PC-3 (cell line): ENCODE measurements around the gene SCD.

Experiments used
- EZH2 ChIP-seq: fragments of 300-600 bp; sonication (generic); IDR thresholded peaks from one replicate; pipeline ENCODE4 v1.6.1; 2017; ENCODE audit warnings: antibody characterized with exemption, mild to moderate bottlenecking, low read length; ENCODE audit not compliant: unreplicated experiment
- EZH2phosphoT487 ChIP-seq: fragments of 300-600 bp; sonication (generic); IDR thresholded peaks from 2 replicates; pipeline ENCODE4 v1.6.1; 2018; ENCODE audit warnings: mild to moderate bottlenecking, antibody characterized with exemption, low read length, borderline replicate concordance
- TF ChIP-seq, protein P1 (sequence below): fragments of 300-600 bp; sonication (generic); conservative IDR thresholded peaks from 2 replicates; pipeline ENCODE4 v1.5.1; 2017; ENCODE audit warnings: antibody characterized with exemption, low read depth, mild to moderate bottlenecking, low read length

DNA sequence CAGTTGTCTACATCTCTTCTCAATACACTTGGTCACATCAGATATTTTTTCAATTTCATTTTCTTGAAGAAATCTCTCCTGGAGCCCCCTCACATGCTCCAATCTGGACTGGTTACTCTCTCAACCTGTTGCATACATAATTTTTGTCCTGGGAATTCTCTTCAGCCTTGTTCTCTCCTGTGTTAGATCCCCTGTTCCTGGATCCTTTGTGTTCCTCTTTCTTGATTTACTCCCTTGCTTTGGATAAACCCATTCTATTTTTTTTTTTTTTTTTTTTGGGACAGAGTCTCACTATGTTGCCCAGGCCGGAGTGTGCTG is 45.6 kb downstream of the SCD start:
- TF ChIP-seq, protein P1, sequence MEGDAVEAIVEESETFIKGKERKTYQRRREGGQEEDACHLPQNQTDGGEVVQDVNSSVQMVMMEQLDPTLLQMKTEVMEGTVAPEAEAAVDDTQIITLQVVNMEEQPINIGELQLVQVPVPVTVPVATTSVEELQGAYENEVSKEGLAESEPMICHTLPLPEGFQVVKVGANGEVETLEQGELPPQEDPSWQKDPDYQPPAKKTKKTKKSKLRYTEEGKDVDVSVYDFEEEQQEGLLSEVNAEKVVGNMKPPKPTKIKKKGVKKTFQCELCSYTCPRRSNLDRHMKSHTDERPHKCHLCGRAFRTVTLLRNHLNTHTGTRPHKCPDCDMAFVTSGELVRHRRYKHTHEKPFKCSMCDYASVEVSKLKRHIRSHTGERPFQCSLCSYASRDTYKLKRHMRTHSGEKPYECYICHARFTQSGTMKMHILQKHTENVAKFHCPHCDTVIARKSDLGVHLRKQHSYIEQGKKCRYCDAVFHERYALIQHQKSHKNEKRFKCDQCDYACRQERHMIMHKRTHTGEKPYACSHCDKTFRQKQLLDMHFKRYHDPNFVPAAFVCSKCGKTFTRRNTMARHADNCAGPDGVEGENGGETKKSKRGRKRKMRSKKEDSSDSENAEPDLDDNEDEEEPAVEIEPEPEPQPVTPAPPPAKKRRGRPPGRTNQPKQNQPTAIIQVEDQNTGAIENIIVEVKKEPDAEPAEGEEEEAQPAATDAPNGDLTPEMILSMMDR = no peak
- no peak for TF ChIP-seq EZH2phosphoT487
- TF ChIP-seq EZH2 = no peak
